Fibroblast of villous mesenchyme (primary cell): ENCODE results near the gene DNAJC25. TPM values are rescaled to one million over a fixed set of nuclear protein-coding genes. Genes with fewer than 3 reads are reported as not detected.

ENCODE experiments used
- DNase-seq: peaks from one replicate; pipeline ENCODE4 v3.0.0-alpha.2; 2010; ENCODE audit warnings: low read depth
- H3K4me3 ChIP-seq: 2 replicates; pipeline ENCODE4 v1.5.1; 2011; ENCODE audit warnings: low read depth, mild to moderate bottlenecking, low read length
- total RNA-seq: library from RNA; depleted of rRNA; stranded (reverse); fragments of >200 nt; gene quantifications from 2 replicates; pipeline ENCODE4 v1.2.3, GENCODE V29; 2012
- TF ChIP-seq, protein P1 (sequence below): IDR thresholded peaks from 2 replicates; pipeline ENCODE4 v1.5.1; 2012; ENCODE audit warnings: low read depth, mild to moderate bottlenecking, low read length; ENCODE audit not compliant: insufficient read depth

The DNAJC25 gene
- total RNA-seq, 1 donor: 9.9 TPM

DNA sequence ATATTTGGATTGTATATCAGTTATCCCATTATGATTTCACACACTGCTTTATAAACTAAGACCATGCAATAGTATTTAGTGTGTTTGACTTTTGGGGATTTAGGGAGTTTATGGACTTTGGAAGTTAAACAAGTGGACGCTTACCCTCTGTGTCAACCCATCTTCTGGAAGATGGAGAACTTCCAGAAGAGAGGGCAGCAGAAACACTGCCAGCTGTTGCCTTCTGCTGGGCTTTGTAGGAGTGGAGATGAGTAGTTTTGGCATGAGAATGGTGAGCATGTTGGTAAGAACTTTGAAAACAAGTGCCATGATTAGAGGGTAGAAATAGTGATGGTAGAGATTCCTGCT lies 2.2 kb downstream of the DNAJC25 start:
- TF ChIP-seq, protein P1, sequence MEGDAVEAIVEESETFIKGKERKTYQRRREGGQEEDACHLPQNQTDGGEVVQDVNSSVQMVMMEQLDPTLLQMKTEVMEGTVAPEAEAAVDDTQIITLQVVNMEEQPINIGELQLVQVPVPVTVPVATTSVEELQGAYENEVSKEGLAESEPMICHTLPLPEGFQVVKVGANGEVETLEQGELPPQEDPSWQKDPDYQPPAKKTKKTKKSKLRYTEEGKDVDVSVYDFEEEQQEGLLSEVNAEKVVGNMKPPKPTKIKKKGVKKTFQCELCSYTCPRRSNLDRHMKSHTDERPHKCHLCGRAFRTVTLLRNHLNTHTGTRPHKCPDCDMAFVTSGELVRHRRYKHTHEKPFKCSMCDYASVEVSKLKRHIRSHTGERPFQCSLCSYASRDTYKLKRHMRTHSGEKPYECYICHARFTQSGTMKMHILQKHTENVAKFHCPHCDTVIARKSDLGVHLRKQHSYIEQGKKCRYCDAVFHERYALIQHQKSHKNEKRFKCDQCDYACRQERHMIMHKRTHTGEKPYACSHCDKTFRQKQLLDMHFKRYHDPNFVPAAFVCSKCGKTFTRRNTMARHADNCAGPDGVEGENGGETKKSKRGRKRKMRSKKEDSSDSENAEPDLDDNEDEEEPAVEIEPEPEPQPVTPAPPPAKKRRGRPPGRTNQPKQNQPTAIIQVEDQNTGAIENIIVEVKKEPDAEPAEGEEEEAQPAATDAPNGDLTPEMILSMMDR: no peak
- DNase-seq: peak; percentile 8
- H3K4me3 ChIP-seq: no peak overlapping the region

- TF ChIP-seq, protein P1: no peak
- no peak overlapping the region for H3K4me3 ChIP-seq
- peak; percentile 11 for DNase-seq
These were observed 3.7 kb downstream of the DNAJC25 start for GRCh38 chr9:111634860-111635259.

DNA sequence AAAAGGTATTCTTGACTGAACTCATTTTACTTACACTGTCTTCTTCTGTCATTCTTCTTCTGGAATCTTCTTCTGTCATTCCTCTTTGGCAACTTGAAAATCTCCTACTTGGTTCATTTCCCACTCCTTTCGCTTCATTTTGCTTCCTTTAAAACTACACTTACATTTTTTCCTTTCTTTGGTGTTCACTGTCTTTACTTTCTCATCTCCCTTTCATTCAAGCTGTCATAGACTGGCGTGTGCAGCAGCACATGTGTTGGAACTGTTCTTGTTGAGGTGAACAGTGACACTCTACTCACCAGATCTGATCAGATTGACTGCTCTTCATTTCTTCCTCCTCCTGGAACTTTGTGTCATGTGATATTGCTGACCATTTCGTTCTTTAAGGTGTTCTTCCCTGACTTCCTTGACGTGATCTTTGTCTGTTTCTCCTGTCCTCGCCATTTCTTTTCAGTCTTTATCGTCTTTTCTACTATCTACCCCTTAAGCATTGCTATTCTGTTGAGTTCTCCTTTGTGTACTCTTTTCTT lies 6.4 kb downstream of the DNAJC25 start:
- TF ChIP-seq, protein P1: no peak
- no peak for DNase-seq
- H3K4me3 ChIP-seq: no peak overlapping the region

GRCh38 chr9:111644195-111644772 lies 13.2 kb downstream of the DNAJC25 start:
- no peak for DNase-seq
- TF ChIP-seq, protein P1: no peak
- no peak overlapping the region for H3K4me3 ChIP-seq

- peak; percentile 8 for DNase-seq
- no peak overlapping the region for H3K4me3 ChIP-seq
- TF ChIP-seq, protein P1: no peak
These were observed 14.7 kb downstream of the DNAJC25 start for GRCh38 chr9:111645806-111646205.

DNA sequence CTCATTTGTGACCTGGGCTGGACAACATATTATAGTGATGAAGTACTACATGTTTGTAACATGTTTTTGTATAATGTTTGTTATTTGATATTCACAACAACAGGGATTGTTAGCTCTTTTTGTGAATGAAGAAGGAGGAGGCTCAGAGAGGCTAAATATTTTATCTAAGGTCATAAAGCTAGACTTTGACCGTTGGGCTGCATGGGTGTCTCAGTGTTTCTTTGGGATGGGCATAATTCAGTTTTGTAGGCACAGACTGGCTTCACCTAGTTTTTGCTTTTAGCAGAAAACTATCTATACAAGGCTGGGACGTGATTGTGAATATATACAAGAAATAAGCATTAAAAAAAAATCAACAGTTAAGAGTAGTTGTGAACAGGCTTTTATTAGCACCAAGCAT lies 15.3 kb downstream of the DNAJC25 start:
- DNase-seq: no peak
- no peak overlapping the region for H3K4me3 ChIP-seq
- TF ChIP-seq, protein P1: no peak

GRCh38 chr9:111648066-111648465 lies 16.9 kb downstream of the DNAJC25 start:
- TF ChIP-seq, protein P1: no peak
- peak; percentile 59 for DNase-seq
- H3K4me3 ChIP-seq: no peak overlapping the region
